HCT116 (cell line): ENCODE measurements around the gene DNAJC10. TPM values are rescaled to one million over a fixed set of nuclear protein-coding genes. Genes with fewer than 3 reads are reported as not detected.

Experiments used
- CBX3 ChIP-seq: IDR thresholded peaks from 2 replicates; pipeline ENCODE4 v1.6.1; 2012; ENCODE audit warnings: low read depth
- CEBPB ChIP-seq: IDR thresholded peaks from 2 replicates; pipeline ENCODE4 v1.6.1; 2012; ENCODE audit warnings: low read depth
- EGR1 ChIP-seq: IDR thresholded peaks from 2 replicates; pipeline ENCODE4 v1.6.1; 2012; ENCODE audit warnings: low read depth
- POLR2A ChIP-seq: IDR thresholded peaks from 2 replicates; pipeline ENCODE4 v1.7.0; 2011; ENCODE audit warnings: borderline replicate concordance; ENCODE audit not compliant: insufficient read depth, insufficient read length; ENCODE audit errors: extremely low read depth
- SP1 ChIP-seq: IDR thresholded peaks from 2 replicates; pipeline ENCODE4 v1.6.1; 2012; ENCODE audit warnings: low read depth
- SRF ChIP-seq: IDR thresholded peaks from 2 replicates; pipeline ENCODE4 v1.6.1; 2012; ENCODE audit warnings: low read depth
- YY1 ChIP-seq: IDR thresholded peaks from 2 replicates; pipeline ENCODE4 v1.6.1; 2011; ENCODE audit warnings: low read length, low read depth, moderate library complexity, mild to moderate bottlenecking; ENCODE audit not compliant: insufficient replicate concordance; ENCODE audit errors: extremely low read depth
- total RNA-seq: library from RNA; stranded (reverse); gene quantifications from one replicate; pipeline ENCODE4 v1.2.1, GENCODE V29; 2021; ENCODE audit not compliant: unreplicated experiment

DNAJC10 gene
- total RNA-seq, 1 experiment from 2014 or later: 80.4 TPM

- TF ChIP-seq YY1: no peak
- TF ChIP-seq SP1: no peak
- TF ChIP-seq CBX3: no peak
- TF ChIP-seq EGR1: no peak
- no peak for TF ChIP-seq SRF
- TF ChIP-seq POLR2A: no peak
- no peak for TF ChIP-seq CEBPB
These were observed 120.4 kb downstream of the DNAJC10 start (continued) for GRCh38 chr2:182836451-182836850.

Other genes starting within 250 kb of the DNAJC10 start
- 0.49 TPM for gene FRZB, start 150.4 kb downstream of the DNAJC10 start, total RNA-seq